DMS 273 treated with DMSO at 0.1 percent for 48 hours (cell line): Measurements from ENCODE around the gene LGALS4.
"Not testable (repeated sequence)": the region's sequence is repeated elsewhere in the genome, so short reads cannot be mapped to it uniquely, and the experiment has no call there.

ENCODE experiments used
- DNase-seq: peaks from one replicate; lab custom pipeline; 2025; lab: John Stamatoyannopoulos, UW

LGALS4 gene

DNA sequence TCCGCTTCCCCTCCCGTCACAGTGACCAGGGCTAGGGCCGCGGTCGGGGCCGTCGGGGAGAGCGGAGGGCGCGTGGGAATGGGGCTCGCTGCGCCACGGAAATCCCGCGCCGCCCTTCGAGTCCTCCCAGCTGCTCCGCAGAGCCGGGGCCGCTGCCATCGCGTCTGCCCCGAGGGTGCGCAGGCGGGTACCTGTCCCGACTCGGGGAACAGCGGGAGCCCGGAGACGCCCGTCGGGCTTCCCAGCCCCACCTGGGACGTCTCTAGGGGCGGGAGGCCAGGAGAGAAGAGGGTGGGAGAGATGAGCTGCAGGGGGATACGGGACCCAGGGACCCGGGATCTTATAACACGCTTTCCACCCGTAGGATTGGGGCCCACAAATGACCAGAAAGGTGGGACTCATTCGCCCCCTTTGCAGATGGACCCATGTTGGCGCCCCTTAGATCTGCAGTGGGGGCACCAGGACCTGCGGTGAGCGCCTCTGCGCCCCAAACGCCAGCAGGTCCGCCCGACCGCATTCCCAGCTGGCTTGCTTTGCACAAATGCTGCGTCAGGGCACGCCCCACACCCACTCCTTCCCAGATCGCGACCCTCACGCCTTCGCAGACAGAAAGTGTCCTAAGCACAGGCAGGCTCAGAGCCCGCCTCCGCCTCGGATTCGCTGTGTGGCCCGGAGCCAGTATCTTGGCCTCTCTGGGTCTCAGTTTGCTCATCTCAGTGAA, 42.4 kb downstream of the LGALS4 start:
- DNase-seq: not testable (repeated sequence)

DNA sequence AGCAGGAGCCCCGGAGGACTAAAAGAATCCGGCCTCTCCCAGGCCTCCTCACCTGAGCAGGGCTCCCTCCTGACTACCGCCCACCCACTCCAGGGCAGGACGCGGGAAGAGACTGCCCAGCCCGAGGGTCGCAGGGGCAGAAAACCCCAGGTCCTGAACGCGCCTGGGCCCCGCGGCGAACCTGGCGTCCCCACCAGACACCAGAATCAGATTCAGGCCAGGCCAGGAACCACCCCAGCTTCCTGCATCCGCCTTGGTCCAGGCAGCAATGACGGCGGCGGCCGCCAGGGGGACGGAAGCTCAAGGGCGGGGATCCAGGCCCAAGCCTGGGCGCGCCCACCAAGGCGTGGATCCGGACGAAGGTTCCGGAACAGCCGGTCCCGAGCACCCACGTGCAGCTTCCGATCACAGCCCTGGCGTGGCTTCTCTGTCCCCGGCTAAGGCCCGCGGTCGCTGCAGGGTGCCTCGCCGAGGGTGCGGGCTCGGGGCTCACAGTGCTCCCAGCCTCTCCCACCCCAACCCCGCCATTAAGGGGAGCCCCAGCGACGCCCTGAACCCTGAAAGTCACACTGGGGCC, 43.0 kb downstream of the LGALS4 start:
- no peak for DNase-seq

DNA sequence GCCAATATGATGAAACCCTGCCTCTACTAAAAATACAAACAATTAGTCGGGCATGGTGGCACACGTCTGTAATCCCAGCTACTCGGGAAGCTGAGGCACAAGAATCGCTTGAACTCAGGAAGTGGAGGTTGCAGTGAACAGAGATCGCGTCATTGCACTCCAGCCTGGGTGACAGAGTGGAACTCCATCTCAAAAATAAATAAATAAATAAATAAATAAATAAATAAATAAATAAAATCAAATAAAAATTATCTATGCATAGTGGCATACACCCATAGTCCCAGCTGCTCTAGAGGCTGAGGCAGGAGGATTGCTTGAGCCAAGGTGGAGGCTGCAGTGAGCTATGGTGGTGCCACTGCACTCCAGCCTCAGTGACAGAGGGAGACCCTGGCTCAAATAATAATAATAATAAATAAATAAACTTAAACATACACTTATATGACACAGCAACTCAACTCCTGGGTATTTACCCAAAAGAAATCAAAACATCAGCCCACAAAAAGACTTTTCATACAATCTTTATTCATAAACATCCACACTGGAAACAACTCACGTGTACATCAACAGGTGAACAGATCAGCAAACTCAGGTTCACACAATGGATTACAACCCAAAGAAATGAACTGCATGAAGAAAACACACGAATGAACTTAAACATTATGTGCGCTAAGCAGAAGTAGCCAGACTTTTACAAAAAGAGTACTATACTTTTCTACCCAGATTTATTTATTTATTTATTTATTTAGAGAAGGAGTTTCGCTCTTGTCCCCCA, 46.3 kb downstream of the LGALS4 start:
- no peak for DNase-seq

DNA sequence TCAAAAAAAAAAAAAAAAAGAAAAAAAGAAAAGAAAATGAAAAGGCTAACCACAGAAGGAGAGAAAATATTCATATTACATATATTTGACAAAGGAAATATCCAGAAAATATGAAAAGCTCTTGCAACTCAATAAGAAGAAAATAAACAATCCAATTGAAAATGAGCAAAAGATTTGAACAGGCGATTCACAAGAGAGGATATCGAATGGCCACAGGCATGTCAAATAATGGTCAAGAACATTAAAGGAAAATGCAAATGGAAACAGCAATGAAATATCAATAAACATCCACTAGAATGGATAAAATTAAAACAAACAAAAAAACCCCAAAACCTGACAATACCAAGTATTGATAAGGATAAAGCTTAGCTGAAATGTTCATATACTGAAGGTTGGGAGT, 47.5 kb downstream of the LGALS4 start:
- DNase-seq: no peak

DNA sequence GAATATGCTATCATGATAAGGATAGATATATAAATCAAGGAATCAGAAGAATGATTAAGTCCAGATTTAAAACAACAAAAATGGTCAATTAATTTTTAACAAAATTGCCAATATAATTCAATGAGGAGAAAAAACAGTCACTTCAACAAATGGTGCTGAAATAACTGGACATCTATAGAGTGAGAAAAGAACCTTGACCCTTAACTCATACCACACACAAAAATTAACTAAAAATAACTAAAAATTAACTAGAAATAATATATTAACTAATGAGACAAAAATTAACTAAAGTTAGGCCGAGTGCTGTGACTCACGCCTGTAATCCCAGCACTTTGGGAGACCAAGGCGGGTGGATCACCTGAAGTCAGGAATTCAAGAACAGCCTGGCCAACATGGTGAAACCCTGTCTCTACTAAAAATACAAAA, 48.9 kb downstream of the LGALS4 start:
- DNase-seq: no peak

DNA sequence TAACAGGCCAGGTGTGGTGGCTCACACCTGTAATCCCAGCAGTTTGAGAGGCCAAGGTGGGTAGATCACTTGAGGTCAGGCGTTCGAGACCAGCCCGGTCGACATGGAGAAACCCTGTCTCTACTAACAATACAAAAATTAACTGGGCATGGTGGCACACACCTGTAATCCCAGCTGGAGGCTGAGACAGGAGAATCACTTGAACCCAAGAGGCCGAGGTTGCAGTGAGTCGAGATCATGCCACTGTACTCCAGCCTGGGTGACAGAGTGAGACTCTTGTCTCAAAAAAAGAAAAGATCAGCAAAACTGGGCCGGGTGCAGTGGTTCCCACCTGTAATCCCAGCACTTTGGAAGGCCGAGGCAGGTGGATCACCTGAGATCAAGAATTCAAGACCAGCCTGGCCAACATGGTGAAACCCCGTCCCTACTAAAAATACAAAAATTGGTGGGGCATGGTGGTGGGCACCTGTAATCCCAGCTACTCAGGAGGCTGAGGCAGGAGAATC, 50.8 kb downstream of the LGALS4 start:
- DNase-seq: not testable (repeated sequence)

DNA sequence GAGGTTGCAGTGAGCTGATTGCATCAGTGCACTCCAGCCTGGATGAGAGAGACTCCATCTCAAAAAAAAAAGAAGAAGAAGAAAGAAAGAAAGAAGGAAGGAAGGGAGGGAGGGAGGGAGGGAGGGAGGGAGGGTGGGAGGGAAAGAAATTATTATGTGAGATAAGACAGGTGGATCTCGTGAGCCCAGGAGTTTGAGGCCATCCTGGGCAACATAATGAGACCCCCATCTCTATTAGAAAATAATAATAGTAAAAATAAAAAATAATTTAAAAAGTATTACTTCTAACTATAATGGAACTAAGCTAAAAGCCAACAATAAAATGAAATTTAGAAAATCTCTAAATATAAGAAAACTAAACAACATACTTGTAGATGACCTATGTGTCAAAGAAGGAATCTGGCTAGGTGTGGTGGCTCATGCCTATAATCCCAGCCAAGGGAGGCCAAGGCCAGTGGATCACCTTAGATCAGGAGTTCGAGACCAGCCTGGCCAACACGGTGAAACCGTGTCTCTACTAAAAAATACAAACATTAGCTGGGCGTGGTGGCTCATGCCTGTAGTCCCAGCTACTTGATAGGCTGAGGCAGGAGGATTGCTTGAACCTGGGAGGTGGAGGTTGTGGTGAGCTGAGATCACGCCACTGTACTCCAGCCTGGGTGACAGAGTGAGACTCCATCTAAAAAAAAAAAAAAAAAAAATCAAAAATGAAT, 51.8 kb downstream of the LGALS4 start:
- not testable (repeated sequence) for DNase-seq

DNA sequence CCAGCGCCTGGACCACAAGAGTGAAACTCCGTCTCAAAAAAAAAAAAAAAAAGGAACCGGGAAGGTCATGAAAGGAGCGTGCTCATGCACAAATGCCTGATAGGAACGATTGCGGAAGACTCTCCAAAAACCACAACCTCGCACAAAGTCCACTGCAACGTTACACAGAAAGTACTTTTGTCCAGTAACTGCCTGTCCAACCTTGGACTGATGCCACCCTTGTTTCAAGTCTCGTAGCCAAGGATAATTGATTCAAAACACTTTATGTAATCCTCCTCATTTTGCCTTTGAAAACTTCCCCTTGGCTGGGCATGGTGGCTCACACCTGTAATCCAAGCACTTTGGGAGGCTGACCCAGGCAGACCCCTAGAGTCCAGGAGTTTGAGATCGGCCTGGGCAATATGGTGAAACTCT, 53.1 kb downstream of the LGALS4 start:
- no peak for DNase-seq

DNA sequence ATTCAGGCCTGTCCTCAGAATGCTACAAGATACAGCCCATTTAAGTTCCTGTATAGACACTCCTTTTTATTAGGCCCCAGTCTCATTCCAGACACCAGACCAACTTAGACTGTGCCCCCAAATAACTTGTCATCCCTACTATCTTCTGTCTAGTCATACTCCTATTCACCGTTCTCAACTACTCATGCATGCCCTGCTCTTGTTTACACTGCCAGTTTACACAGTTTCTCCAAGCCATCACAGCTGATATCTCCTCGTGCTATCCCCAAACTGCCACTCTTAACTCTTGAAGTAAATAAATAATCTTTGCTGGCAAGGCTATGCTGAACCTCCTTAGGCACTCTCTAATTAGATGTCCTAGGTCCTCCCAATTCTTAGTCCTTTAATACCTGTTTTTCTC, 58.5 kb downstream of the LGALS4 start:
- DNase-seq: not testable (repeated sequence)

DNA sequence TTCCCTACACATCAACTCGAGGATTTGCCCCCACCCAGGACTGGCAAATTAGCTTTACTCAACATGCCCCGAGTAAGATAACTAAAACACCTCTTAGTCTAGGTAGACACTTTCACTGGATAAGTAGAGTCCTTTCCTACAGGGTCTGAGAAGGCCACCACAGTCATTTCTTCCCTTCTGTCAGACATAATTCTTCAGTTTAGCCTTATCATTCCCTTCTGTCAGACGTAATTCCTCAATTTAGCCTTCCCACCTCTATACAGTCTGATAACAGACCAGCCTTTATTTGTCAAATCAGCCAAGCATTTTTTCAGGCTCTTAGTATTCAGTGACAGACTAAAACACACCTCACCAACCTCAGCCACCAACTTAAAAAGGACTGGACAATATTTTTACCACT, 59.0 kb downstream of the LGALS4 start:
- not testable (repeated sequence) for DNase-seq
